ENCODE measurements around the gene HIP1. TPM values are rescaled to one million over a fixed set of nuclear protein-coding genes. Genes with fewer than 3 reads are reported as not detected.
"Not testable (repeated sequence)": the region's sequence is repeated elsewhere in the genome, so short reads cannot be mapped to it uniquely, and the experiment has no call there.

Gene HIP1
- total RNA-seq, 1 donor from 2014 or later = 51.5 TPM

- H3K36me3 ChIP-seq = no peaks in the 10 kb centered on the region
- intact Hi-C loops (cut with DNase I) = no loop called here
- H3K4me1 ChIP-seq = peaks cover 17% of the 10 kb centered on the region
- H3K27ac ChIP-seq = no peak overlapping the region
- H3K27me3 ChIP-seq (ENCODE audit: low read depth) = no peaks in the 10 kb centered on the region
- H3K9me3 ChIP-seq = no peaks in the 10 kb centered on the region
- DNase-seq = no peak
- no peak for TF ChIP-seq CTCF (IDR thresholded peaks at IDR 0.05)
- no peak overlapping the region for H3K4me3 ChIP-seq
- peak in 1 of 2 donors; percentile 26 for ATAC-seq
Observed at GRCh38 chr7:75718390-75719031, 20.2 kb downstream of the HIP1 start.

- ATAC-seq; H3K36me3 ChIP-seq; intact Hi-C loops (cut with DNase I); H3K4me3 ChIP-seq; H3K9me3 ChIP-seq; H3K27ac ChIP-seq; DNase-seq; H3K27me3 ChIP-seq (ENCODE audit: low read depth): not testable (repeated sequence)
- H3K4me1 ChIP-seq = peaks cover 18% of the 10 kb centered on the region
Observed at GRCh38 chr7:75717746-75718145, 21.0 kb downstream of the HIP1 start.

GRCh38 chr7:75716992-75717626, 21.6 kb downstream of the HIP1 start:
- Histone ChIP-seq H3K4me1 (peaks cover 20% of the 10 kb centered on the region), H3K27me3 (ENCODE audit: low read depth) (no peaks in the 10 kb centered on the region), H3K9me3 (no peaks in the 10 kb centered on the region), H3K4me3 (no peak overlapping the region), H3K36me3 (no peaks in the 10 kb centered on the region), H3K27ac (no peak overlapping the region)
- DNase-seq (no peak), ATAC-seq (no peak)
- TF ChIP-seq CTCF (IDR thresholded peaks at IDR 0.05) = no peak
- intact Hi-C loops (cut with DNase I) = no loop called here

- ATAC-seq (no peak), DNase-seq (peak; percentile 6)
- intact Hi-C loops (cut with DNase I) = no loop called here
- H3K4me1 ChIP-seq = peaks cover 32% of the 10 kb centered on the region
- no peak overlapping the region for H3K27ac ChIP-seq
- TF ChIP-seq CTCF (IDR thresholded peaks at IDR 0.05) = no peak
- no peaks in the 10 kb centered on the region for H3K9me3 ChIP-seq
- no peaks in the 10 kb centered on the region for H3K36me3 ChIP-seq
- no peaks in the 10 kb centered on the region for H3K27me3 ChIP-seq (ENCODE audit: low read depth)
- H3K4me3 ChIP-seq = no peak overlapping the region
Observed at GRCh38 chr7:75715864-75716263, 22.9 kb downstream of the HIP1 start.

GRCh38 chr7:75712517-75713361, 26.0 kb downstream of the HIP1 start:
- DNase-seq = peak; percentile 7
- Histone ChIP-seq H3K27me3 (ENCODE audit: low read depth) (no peaks in the 10 kb centered on the region), H3K27ac (peak overlapping the region; percentile 73), H3K4me3 (no peak overlapping the region), H3K9me3 (peaks cover 11% of the 10 kb centered on the region), H3K36me3 (no peaks in the 10 kb centered on the region), H3K4me1 (peaks cover 28% of the 10 kb centered on the region)
- no peak for TF ChIP-seq CTCF (IDR thresholded peaks at IDR 0.05)
- peak in 1 of 2 donors; percentile 12 for ATAC-seq
- intact Hi-C loops (cut with DNase I) = no loop called here

All from lower lobe of right lung (tissue), 2 donors.